ENCODE results near the gene ERGIC3. TPM values are rescaled to one million over a fixed set of nuclear protein-coding genes. Genes with fewer than 3 reads are reported as not detected.

ERGIC3 gene
- total and polyA plus RNA-seq, 2 of the 4 experiments (the other 2 are of a cell fraction): 434 to 438 TPM

DNA sequence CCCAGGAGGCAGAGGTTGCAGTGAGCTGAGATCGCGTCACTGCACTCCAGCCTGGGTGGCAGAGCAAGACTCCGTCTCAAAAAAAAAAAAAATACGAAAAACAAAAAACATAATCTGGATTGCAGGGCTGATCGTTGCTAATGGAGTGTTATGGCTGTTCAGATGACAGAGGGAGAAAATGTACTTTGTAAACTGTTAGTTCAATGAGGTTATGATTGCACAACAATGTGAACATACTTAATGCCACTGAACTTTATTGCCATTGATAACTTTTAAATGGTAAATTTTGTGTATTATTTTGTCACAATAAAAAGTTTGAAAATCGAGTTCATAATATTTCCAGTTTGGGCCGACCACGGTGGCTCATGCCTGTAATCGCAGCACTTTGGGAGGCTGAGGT, 22.9 kb upstream of the ERGIC3 start:
- Histone ChIP-seq H2AK9ac (replicated peaks; ENCODE audit: low read depth, low read length, poor library complexity) (no peak overlapping the region), H2AFZ (replicated peaks; ENCODE audit: low read length, poor library complexity) (no peak overlapping the region), H4K5ac (ENCODE audit: low read depth, low read length) (no peak overlapping the region), H3K9ac (ENCODE audit: low read depth, low read length) (no peak overlapping the region), H3K9me1 (ENCODE audit: insufficient read depth, low read length) (peaks cover 15% of the 10 kb centered on the region), H3K9me3 (ENCODE audit: control insufficient read depth, insufficient read depth, low read length) (no peaks in the 10 kb centered on the region), H4K20me1 (ENCODE audit: insufficient read depth, low read length) (peaks cover 15% of the 10 kb centered on the region; the same call in 1 of the 2 replicates), H2BK20ac (ENCODE audit: low read depth, low read length) (no peak overlapping the region), H3K23ac (ENCODE audit: low read depth, low read length) (no peak overlapping the region), H3K4me3 (ENCODE audit: insufficient read depth, low read depth, low read length) (no peak overlapping the region), H3K4me2 (ENCODE audit: low read depth, low read length) (no peak overlapping the region), H3K4ac (ENCODE audit: low read depth, low read length) (no peak overlapping the region), H2BK120ac (ENCODE audit: low read depth, low read length) (no peak overlapping the region), H4K8ac (ENCODE audit: low read depth in 2 of 2, low read length in 2 of 2) (no peak overlapping the region), H3K18ac (ENCODE audit: low read depth, low read length) (no peak overlapping the region), H3K27ac (ENCODE audit: insufficient read depth, low read length) (no peak overlapping the region), H3K14ac (replicated peaks; ENCODE audit: low read depth, low read length) (no peak overlapping the region), H3K4me1 (ENCODE audit: control insufficient read depth, insufficient read depth, low read length) (peaks cover 11% of the 10 kb centered on the region), H2BK5ac (ENCODE audit: low read depth, low read length, poor library complexity, severe bottlenecking) (no peak overlapping the region), H3K56ac (ENCODE audit: extremely low read depth, insufficient read depth, low read length) (no peak overlapping the region), H3K36me3 (ENCODE audit: control insufficient read depth, insufficient read depth, low read length) (peaks cover 7% of the 10 kb centered on the region), H3K27me3 (ENCODE audit: control insufficient read depth, insufficient read depth, low read length) (no peaks in the 10 kb centered on the region), H2BK15ac (ENCODE audit: low read depth, low read length) (no peak overlapping the region), H2AK5ac (ENCODE audit: low read depth, low read length) (no peak overlapping the region), H4K91ac (ENCODE audit: insufficient read depth, low read depth, low read length) (no peak overlapping the region), H3K79me1 (ENCODE audit: low read depth in 1 of 2, low read length in 2 of 2) (peaks cover 0 to 9% of the 10 kb centered on the region in 2 experiments; a peak in 1 of 4 replicates)
- ATAC-seq (ENCODE audit: low read depth) (no peak), DNase-seq (no peak)
- POLR2A ChIA-PET (ENCODE audit: unreplicated experiment): no interaction called here
- dilution Hi-C loops (cut with HindIII; ENCODE audit: low sequenced_read_pairs, unreplicated experiment) (no loop called here), intact Hi-C loops (cut with micrococcal nuclease) (loop anchor here (10.0 kb wide), 1 partner anchor 96 kb away; the partner anchor contains the start of gene SPAG4), in situ Hi-C loops (cut with MboI; ENCODE audit: low sequenced_read_pairs) (loop anchor here (25.0 kb wide), 1 partner anchor 393 kb away; no protein-coding TSS in a partner anchor)
- CTCF ChIA-PET: no interaction called here
- BruUV-seq (replicated peaks): no TSS peak
- no peak for TF ChIP-seq BHLHE40 (IDR thresholded peaks at IDR 0.05; ENCODE audit: low read depth, low read length)
- TF ChIP-seq MAFK (IDR thresholded peaks at IDR 0.05; ENCODE audit: low read depth, low read length): no peak
- no peak for TF ChIP-seq RAD21 (IDR thresholded peaks at IDR 0.05; ENCODE audit: low read length)
- no peak for TF ChIP-seq NFE2L2 (IDR thresholded peaks at IDR 0.05; ENCODE audit: low read depth, low read length)
- TF ChIP-seq SMC3 (IDR thresholded peaks at IDR 0.05; ENCODE audit: low read depth, low read length): no peak
- peak; percentile 86 for TF ChIP-seq CEBPB (IDR thresholded peaks at IDR 0.05; ENCODE audit: low read depth, low read length)
- 83% methylated on average over 3 of the region's 9 CpGs; no CpG with 5 or more reads in 1 of the 2 experiments for WGBS, 2 experiments (ENCODE audit: extremely low coverage in 2 of 2, insufficient read length in 1 of 2)

Measured in IMR-90 (cell line).